GM19438 (cell line): ENCODE results near the gene HMGXB3.
A peak's percentile ranks its signal among the peaks of the same experiment; 100 is the strongest.

Source experiments
- ATAC-seq: cut with Tn5 transposase; IDR thresholded peaks from one replicate; pipeline ENCODE4 v1.9.1; 2021; ENCODE audit warnings: low read depth; ENCODE audit not compliant: unreplicated experiment

Gene HMGXB3

DNA sequence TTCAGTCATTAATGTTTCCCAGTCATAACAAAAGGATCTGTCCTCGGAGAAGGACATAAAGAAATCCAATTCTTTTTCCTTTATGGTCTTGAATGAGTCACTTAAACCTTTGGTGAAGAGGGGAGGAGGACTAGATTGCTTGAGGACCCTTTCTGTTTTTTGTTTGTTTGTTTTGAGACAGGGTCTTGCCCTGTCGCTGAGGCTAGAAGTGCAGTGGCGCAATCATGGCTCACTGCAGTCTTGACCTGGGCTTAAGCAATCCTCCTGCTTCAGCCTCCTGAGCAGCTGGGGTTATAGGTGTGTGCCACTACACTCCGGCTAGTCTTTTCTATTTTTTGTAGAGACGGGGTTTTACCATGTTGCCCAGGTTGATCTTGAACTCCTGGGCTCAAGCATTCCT is 12.4 kb upstream of the HMGXB3 start:
- no peak for ATAC-seq

DNA sequence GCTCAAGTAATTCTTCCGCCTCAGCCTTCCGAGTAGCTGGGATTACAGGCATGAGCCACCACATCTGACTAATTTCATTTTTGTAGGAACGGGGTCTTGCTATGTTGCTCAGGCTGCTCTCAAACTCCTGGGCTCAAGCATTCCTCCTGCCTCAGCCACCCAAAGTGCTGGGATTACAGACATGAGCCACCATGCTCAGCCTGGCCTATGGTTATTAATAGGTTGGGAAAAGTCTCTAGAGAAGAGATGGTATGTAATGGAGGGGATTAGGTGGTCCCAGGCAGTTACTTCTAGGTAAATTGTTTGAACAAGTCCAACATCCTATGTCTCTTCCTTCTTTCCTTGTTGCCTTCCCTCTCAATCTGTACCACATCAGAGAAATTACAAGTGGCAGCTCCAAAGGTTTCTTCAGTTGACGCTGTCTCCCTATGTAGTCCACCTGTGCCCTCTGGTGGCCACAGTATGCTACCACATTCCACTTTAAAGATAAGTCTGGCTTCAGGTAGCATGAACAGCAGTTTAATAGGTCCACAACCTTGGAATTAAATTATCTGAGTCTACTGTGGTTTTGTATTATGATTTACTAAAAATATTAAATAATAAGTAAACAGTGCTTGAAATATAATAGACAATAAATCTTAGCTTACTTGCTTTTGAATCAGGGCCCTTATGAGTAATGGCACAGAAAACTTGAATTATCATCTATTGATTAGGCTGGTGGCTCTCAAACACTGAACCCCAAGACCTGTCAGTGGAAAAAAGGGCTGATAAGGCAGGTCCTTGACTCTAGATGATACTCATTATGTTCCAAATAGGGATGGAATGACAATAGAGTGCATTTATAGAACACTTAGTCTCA is 9.8 kb upstream of the HMGXB3 start:
- no peak for ATAC-seq

DNA sequence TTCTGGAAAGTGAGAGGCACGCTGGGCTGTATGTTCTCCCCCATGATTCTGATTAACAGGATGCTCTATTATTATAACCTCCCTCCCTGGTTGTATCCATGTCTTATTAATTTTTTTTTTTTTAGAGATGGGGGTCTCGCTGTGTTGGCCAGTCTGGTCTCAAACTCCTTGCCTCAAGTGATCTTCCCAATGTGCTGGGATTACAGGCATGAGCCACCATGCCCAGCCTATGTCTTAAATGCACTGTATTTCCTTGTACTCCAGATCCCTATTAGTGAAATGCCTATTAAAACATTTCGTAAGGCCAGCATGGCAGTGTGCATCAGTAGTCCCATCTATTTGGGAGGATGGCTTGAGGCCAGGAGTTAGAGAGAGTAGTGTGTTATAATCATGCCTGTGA is 7.1 kb upstream of the HMGXB3 start:
- ATAC-seq: no peak

DNA sequence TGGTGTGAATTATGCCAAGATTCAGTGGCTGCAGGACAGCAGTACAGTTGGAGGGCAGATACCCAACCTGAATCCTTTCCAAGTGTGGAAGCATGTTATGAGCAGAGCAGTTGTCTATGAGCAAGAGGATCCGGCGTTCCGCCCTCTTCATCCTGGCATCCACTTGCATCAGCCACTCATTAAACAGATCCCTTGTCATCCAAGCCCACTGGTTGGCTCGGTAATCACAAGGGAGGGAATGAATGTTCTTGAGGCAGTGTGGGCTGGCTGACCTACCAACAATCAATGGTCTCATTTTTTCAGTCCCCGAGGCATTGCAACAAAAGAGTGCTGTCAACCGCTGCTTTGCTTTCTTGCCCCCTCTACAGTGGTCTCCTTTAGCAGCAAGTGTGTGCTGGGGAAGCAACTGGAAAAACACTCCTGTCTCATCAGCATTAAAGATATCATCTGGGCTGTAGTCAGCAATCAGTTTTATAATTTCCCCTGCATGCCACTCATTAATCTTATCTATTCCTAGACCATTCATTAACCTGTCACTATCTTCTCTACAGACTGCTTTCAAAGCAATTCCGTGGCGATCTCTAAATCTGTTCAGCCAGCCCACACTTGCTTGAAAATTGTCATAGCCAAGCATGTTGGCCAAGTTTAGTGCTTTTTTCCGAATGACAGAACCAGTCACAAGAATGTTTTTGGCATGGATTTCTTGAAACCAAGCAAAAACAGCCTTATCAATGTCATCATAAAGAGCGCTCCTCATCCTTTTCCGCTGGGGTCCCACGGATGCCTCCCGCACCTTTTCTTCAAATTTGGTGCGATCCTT is 4.9 kb upstream of the HMGXB3 start:
- ATAC-seq: no peak

DNA sequence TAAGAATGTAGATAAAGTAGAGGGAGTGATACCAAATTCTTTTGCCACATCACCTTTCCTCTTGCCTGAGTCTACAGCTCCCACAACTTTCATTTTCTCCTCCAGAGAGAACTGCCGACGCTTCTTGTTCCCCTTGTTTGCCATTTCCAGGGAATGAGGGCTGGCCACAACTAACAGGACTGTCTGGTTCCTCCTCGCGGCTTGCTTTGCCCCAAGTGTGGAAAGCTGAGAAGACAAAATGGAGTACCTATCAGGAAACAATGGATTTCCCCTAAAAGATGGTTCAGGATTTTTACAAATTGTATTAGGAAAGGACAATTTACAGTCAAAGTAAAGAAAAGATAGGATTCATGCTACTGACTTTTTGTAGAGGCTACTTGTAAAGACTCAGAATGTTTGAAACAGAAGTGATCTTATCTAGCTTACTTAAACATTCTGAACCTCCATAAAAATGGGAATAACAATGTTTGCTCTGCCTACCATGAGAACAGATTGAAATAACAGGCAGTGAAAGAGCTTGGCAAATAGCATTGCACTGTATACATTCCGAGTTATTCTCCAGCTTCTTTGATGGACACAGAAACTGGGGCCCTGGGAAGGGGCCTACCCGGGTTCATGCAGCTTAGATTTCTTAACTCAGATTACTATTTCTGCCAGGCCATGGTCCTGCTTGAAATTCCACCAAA is 4.2 kb upstream of the HMGXB3 start:
- no peak for ATAC-seq

DNA sequence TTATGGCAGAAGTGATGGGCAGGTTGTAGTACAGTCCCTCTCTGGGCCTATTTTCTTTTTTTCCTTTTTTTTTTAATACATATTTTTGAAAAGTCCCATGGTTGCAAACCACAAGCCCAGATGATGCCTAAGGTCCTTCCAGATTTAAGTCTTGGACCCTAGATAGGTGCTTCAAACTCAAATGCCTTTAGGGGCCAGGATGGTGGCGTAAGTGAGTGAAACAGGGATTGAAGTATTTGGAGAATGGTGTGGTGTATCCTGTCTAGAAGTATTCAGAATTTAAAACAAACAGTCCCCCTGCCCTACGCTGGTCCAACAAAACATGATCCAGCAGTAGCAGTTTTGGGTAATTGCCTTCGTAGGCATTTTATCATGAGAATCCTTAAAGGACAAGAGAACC is 2.3 kb upstream of the HMGXB3 start:
- ATAC-seq: no peak

DNA sequence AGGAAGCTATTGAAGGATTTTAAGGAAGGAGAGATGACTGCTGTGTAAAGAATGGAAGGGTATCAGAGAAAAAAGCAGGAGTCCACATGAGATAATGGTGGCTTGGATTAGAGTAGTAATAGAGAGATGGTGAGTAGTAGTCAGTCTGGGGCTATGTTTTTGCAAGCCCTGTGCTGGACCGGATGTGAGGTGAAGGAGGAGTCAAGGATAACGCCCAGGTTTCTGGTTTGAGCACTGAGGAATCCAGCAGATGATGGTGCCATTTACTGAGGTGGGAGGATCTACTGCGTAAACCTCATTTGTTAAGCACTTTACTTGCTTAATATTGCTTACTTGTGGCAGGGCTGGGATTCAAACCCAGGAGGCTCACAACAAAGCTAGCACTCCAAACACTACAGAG is 1.2 kb upstream of the HMGXB3 start:
- no peak for ATAC-seq

DNA sequence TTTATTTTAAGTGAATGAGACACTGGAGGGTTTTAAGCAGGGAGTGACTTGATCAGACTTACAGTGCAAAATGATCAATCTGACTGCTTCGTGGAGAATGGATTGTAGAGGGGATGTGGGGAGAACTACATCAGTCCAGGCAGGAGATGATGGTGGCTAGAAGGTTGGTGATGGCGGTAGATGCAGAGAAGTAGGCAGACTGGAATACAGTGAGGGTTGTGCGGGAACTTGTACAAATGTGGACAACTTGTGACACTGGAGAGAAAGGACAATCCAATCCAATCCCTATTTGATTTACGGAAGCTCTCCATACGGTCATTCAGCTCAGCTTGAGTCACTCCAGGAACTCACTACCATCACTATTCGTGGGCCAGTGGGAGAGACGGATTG is 678 bp upstream of the HMGXB3 start:
- ATAC-seq: no peak

DNA sequence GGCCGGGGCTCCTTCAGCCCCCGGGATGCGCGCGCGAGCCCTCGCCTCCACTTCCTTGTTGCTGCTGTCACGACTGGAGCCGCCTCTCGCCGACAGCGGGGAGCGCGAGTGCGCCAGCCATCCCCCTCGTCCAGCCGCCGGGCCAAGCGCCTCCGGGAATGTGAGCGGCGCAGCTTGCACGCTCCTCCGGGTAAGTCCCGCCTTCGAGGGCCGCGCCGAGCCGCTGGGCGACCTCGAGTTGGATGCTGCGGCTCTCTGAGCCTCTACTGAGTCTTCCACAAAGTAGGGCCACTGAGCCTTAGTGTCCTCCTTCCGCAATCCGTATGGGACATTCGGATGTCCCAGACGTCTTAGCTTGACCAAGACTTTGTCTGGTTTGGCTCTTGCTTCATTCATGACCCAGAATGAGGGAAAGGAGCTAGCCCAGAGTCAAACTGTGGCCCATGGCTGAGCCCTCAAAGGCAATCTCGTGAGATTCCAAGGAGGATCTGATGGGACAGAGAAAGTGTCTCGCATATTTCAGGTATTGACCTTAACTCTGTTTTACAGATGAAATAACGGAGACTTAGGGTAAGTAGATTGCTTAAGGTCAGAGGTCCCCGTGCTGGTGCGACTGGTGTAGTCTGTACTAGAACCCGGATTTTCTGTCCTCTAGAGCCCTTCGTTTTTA is 586 bp downstream of the HMGXB3 start:
- peak; percentile 21 for ATAC-seq

DNA sequence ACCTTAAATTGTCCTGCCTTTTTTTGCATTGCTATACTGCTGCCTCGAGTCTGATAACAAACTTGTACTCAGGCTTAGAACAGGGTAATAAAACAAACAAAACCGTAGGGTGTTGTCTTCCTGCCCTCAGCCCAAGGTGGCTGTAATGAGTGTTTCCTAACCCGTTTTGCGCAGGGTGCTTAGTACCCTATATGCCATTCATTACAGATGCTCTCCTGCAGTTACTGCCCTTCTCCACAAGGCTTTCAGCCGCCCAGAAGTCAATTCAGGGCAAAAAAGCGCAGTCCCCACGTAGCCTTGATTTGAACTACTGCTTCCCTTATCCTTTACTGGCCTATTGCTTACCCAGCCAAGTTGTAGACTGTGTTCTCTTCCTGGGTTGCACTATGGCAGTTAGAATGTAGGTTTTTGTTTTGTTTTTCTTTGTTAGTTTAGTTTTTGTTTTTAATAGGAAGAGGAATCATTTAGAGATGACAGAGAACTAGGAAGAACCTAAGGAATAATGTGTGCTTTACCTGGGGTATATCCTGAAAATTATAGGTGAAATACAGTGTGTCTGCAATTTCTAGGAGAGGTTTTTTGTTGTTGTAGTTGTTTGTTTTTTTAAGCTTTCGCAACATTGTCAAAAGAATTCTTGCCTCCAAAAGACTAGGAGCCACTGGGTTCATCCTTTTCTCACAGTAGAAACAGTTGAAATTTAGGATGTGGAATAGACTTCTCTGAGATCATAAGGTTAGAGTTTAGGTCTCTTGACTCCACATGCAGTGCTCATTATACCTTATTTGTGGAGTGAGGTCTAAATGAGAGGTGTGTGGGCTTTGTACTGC is 1.3 kb downstream of the HMGXB3 start:
- peak; percentile 57 for ATAC-seq

DNA sequence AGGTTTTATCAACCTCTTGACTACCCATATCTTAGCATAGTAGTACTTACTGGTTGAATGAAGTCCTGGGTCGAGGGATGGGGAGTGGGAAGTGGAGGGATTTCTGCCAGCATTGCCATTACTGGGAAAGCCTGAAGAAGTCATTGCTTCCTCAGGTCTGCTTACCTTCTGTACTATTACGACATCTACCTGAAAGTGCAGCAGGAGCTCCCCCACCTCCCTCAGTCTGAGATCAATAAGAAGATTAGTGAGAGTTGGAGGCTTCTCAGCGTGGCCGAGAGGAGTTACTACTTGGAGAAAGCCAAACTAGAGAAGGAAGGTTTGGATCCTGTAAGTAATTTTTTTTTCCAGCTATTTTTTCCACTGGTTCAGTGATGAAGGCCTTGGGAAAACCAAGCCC is 5.8 kb downstream of the HMGXB3 start:
- ATAC-seq: no peak

DNA sequence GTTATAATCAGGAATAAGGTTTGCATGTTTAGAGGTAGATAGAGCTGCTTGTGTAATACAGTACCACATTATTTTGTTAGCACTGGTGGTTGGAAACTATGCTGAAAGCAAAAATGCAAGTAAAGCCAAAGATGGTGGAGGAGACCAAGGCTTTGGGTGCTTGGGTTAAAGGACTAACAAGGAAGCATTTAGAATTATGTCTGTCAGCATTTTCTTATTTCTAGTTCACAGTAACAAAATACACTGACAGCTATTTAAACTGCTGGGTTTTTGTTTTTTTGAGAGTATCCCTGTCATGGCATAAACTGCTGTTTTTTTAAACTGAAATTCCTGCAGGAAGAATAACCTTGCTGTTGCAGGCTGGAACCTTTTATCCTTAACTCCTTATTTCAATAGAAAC is 6.5 kb downstream of the HMGXB3 start:
- ATAC-seq: no peak

DNA sequence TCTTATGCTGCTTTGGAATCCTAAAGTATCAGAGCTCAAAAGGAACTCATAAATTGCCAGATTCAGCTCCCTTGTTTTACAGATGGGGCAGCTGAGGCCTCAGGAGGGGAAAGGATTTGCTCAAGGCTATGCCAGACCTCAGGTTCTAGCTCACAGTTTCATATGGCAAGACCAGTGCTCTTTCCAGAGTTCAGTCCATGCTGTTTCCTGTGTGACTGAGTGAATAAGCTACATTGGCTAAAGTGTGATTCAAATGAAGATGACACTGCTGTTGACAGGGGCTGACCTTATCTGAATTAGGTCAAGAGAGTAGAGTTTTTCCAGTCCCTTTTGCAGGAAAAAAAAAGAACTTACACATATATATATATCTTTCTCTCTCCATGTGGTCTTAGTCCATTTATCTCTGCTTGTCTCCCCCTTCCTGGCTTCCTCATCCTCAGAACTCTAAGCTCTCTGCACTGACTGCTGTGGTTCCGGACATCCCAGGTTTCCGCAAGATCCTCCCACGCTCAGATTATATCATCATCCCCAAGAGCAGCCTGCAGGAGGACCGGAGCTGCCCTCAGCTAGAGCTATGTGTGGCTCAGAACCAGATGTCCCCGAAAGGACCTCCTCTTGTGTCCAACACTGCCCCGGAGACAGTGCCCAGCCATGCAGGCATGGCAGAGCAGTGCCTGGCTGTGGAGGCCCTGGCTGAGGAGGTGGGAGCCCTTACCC is 9.3 kb downstream of the HMGXB3 start:
- no peak for ATAC-seq

DNA sequence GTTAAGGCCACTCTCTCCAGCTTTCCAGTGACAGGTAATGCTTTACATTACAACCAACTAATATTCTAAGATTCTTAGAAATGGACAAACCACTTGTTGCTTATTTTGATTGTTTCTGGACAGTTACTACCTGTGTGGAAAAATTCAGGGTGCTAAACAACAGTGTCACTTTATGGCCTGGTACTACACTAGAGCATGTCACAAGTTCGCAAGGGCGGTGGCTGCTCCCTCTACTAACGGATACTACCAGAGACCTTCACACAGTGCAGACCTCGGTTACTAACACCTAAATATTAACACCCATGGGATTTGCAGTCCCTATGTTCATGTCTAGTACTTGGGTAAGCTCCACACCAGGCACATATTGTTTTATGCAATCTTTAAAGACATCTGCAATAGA is 13.4 kb downstream of the HMGXB3 start:
- ATAC-seq: no peak

DNA sequence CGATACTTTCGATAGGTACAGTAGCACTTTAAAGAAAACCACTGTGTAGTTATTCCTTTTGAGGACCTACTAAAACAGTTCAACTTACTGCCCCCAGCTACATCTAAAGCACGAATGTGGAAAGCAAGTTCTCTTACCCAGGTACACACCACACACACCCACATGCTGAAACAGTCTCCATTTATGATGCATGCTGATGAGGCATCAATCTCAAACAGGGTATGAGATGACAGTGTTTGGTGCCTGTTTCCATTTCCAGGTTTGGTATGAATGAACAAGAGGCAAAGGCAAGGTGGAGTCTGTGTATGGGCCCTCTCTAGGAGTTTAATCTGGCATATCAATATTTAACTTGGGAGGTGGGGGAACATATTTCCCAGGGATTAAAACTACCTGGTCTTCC is 13.9 kb downstream of the HMGXB3 start:
- no peak for ATAC-seq

DNA sequence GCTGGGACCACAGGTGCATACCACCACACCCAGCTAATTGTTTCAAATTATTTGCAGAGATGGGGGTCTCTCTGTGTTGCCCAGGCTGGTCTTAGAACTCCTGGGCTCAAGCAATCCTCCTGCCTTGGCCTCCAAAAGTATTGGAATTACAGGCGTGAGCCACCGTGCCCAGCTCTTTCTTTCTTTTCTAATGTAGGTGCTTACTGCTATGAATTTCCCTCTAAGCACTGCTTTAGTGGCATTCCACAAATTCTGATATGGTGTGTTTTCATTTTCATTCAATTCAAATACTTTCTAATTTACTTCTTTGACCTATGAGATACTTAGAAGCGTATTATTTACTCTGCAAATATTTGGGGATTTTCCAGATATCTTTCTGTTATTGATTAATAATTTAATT is 14.9 kb downstream of the HMGXB3 start:
- ATAC-seq: no peak

DNA sequence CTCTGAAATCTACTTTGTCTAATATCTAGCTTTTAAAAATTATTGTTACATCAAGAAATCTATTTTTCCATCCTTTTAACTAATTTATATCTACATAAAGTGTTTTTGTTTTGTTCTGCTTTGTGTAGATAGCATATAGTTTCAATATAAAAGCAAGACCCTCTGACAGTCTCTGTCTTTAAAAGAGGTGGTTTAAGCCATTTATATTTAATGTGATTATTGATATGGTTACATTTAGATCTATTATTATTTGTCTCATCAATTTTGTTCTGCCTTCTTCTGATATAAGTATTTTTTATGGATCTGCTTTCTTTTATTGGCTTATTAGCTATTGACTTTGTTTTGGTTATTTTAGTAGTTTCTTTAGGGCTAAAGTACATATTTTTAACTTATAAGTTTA is 16.0 kb downstream of the HMGXB3 start:
- ATAC-seq: no peak

DNA sequence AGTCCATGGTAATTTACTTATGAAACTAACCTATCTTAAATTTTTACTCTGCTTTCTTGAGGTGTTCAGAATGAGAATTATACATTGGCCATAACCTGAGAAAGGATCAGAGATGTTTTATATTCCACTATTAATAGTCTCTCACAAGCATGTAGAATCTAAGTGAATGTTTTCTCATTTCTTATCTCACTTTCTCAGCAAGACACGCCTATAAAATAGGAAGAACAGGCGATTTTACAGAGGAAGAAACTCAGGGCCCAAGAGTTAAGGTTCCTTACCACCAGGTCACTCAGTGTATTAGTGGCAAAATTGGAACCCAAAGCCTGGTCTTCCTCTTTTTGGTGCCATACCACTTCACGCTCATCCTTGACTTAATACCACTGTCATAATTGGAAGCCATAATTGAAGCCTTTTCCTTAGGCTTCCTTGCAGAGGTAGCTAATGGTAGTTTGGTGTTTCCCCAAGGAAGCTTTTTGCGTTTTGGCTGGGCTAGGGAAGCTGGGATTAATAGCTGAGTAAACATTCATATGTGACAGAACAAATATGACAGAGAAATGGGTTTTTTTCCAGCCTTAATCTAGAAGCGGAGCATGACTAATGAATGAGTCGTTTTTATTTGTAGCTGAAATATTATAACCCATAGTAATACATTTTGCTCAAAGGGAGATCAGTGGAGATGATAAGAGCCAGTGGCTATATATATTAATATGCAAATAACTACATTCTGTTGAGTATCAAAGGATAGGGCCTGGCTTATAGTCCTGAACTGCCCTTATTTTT is 16.9 kb downstream of the HMGXB3 start:
- ATAC-seq: no peak

DNA sequence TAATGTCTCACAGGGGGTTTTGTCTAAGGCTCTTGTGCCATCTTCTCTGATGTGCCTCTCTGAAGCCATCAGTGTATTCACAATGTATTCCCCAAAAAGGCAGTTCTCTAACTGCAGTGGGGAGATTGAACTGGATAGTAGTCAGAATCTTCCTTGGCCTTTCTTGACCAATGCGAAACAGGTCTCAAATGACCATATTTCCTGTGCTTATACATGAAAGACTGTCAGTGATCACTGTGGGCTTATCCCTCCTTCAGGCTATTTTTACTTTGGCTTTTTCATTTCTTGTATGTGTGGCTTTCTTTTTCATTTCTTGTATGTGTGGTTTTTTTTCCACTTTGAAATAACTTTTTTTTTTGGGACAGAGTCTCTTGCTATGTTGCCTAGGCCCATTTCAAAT is 19.7 kb downstream of the HMGXB3 start:
- ATAC-seq: no peak
